NB4 (cell line): ENCODE measurements around the gene SIGLEC5.

Experiments used
- DNase-seq: peaks from one replicate; pipeline ENCODE4 v3.0.0; 2010; ENCODE audit warnings: low read depth
- H3K4me3 ChIP-seq: one replicate; pipeline ENCODE4 v1.5.1; 2011; ENCODE audit warnings: mild to moderate bottlenecking, low read depth, low read length, moderate library complexity
- MYC ChIP-seq: IDR thresholded peaks from 2 replicates; pipeline ENCODE4 v1.6.1; 2011; ENCODE audit warnings: low read depth, low read length
- POLR2A ChIP-seq: IDR thresholded peaks from 2 replicates; pipeline ENCODE4 v1.6.1; 2011; ENCODE audit warnings: mild to moderate bottlenecking; ENCODE audit not compliant: insufficient read length; ENCODE audit errors: extremely low read depth
- TF ChIP-seq, protein P1 (sequence below): IDR thresholded peaks from one replicate; pipeline ENCODE4 v1.5.1; 2012; ENCODE audit warnings: low read depth, low read length
- TF ChIP-seq, protein P2 (sequence below): IDR thresholded peaks from 2 replicates; pipeline ENCODE4 v1.6.1; 2011; ENCODE audit warnings: low read depth, low read length

SIGLEC5 gene

DNA sequence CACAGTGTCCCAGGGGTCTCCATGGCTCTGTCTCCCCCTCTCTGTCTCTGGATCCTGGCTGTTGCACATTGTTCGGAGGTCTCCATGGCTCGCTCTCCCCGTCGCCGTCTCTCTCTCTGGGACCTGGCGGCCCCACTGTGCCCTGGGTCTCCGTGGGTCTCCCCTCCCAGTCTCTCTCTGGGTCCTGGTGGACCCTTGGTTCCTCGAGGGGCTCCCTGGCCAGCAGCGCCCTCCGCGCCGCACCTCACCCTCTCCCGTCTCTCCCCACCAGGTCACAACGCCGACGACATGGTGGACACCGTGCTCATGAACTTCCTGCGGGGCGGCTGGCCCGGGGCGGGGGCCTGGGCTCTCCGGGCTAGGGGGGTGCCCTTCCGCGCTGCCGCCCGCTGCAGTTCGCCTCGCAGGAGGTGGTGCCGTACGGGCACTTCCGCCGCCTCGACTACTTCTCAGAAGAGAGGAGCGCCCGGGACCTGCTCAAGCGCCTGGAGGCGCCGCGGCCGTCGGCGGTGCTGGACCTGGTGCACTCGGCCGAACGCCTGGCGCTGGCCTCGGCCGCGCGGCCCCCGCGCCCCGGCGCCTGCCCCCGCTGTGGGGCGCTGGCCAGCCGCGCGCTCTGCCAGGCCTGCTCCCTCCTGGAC lies 29.1 kb downstream of the SIGLEC5 start:
- DNase-seq = no peak
- TF ChIP-seq, protein P1, sequence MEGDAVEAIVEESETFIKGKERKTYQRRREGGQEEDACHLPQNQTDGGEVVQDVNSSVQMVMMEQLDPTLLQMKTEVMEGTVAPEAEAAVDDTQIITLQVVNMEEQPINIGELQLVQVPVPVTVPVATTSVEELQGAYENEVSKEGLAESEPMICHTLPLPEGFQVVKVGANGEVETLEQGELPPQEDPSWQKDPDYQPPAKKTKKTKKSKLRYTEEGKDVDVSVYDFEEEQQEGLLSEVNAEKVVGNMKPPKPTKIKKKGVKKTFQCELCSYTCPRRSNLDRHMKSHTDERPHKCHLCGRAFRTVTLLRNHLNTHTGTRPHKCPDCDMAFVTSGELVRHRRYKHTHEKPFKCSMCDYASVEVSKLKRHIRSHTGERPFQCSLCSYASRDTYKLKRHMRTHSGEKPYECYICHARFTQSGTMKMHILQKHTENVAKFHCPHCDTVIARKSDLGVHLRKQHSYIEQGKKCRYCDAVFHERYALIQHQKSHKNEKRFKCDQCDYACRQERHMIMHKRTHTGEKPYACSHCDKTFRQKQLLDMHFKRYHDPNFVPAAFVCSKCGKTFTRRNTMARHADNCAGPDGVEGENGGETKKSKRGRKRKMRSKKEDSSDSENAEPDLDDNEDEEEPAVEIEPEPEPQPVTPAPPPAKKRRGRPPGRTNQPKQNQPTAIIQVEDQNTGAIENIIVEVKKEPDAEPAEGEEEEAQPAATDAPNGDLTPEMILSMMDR = no peak
- TF ChIP-seq MYC = no peak
- TF ChIP-seq, protein P2, sequence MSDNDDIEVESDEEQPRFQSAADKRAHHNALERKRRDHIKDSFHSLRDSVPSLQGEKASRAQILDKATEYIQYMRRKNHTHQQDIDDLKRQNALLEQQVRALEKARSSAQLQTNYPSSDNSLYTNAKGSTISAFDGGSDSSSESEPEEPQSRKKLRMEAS = no peak
- no peak for TF ChIP-seq POLR2A
- no peak overlapping the region for H3K4me3 ChIP-seq

- no peak for DNase-seq
- TF ChIP-seq MYC (no peak), POLR2A (no peak)
- TF ChIP-seq, protein P2 = no peak
- TF ChIP-seq, protein P1 = no peak
- H3K4me3 ChIP-seq = no peak overlapping the region
These were observed 31.1 kb downstream of the SIGLEC5 start for GRCh38 chr19:51599084-51599483.

- DNase-seq = no peak
- TF ChIP-seq, protein P1 = no peak
- TF ChIP-seq POLR2A (no peak), MYC (no peak)
- H3K4me3 ChIP-seq = no peak overlapping the region
These were observed 31.9 kb downstream of the SIGLEC5 start for GRCh38 chr19:51598159-51598915.

GRCh38 chr19:51595190-51596175 lies 34.7 kb downstream of the SIGLEC5 start:
- H3K4me3 ChIP-seq = no peak overlapping the region
- TF ChIP-seq POLR2A (no peak), MYC (no peak)
- TF ChIP-seq, protein P1 = no peak
- TF ChIP-seq, protein P2 = no peak
- peak; percentile 51 for DNase-seq

DNA sequence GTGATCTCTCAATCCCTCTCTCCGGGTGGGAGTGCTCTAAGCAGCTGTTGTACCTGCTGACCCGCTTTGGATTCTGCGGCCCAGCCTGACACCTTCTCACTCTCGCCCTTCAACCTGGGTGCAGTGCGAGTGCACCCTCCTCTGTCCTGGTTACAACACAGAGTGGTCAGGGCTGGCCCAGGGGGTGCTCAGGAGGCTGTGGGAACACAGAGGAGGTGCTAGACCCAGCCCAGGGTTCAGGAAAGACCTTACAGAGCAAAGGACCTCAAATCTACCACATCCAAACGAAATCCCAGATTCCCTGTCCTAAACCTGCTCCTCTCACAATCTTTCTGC lies 35.5 kb downstream of the SIGLEC5 start:
- DNase-seq = no peak
- peak overlapping the region; percentile 34 for H3K4me3 ChIP-seq
- TF ChIP-seq, protein P1 = no peak
- TF ChIP-seq, protein P2 = no peak
- TF ChIP-seq MYC (no peak), POLR2A (no peak)
